A673 (cell line): Measurements from ENCODE around the gene SLC48A1.

ENCODE experiments used
- CTCF ChIP-seq: fragments of 300-800, 200-600 bp; sonication (generic); conservative IDR thresholded peaks from 2 replicates; pipeline ENCODE4 v1.5.1; 2017; ENCODE audit warnings: low read depth, mild to moderate bottlenecking, antibody characterized with exemption, low read length, moderate library complexity, mixed read lengths
- EZH2 ChIP-seq: fragments of 200-600 bp; sonication (generic); IDR thresholded peaks from 2 replicates; pipeline ENCODE4 v1.6.1; 2017; ENCODE audit warnings: borderline replicate concordance, low read depth, mild to moderate bottlenecking, mixed read lengths, antibody characterized with exemption, low read length; ENCODE audit not compliant: poor library complexity, severe bottlenecking

GRCh38 chr12:47750229-47750798 lies 22.7 kb upstream of the SLC48A1 start:
- TF ChIP-seq CTCF (no peak), EZH2 (no peak)
